GM21529 (cell line): ENCODE data around the gene TGFBR3.

Source experiments
- ATAC-seq: cut with Tn5 transposase; IDR thresholded peaks from one replicate; pipeline ENCODE4 v1.9.1; 2021; ENCODE audit not compliant: unreplicated experiment

Gene TGFBR3

GRCh38 chr1:91803847-91804545 is 82.0 kb downstream of the TGFBR3 start:
- peak; percentile 77 for ATAC-seq

- no peak for ATAC-seq
Measured at GRCh38 chr1:91803123-91803522, 82.8 kb downstream of the TGFBR3 start.

- no peak for ATAC-seq
Measured at GRCh38 chr1:91801496-91802115, 84.3 kb downstream of the TGFBR3 start.

DNA sequence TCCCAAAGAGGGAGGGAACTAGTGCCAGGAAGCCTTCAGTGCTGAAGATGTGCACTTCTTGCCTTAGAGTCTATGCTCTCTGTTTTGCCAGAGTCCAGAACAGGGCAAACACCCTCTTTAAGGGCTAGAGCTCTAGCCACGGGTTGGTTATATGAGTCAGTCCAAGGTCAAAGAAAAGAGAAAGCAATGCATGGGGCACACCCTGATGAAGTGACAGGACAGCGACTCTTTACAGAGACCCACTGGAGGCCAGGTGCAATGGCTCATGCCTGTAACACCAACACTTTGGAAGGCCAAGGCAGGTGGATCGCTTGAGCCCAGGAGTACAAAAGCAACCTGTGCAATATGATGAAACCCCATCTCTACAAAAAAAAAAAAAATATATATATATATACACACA is 86.1 kb downstream of the TGFBR3 start:
- no peak for ATAC-seq

GRCh38 chr1:91799159-91799558 is 86.8 kb downstream of the TGFBR3 start:
- no peak for ATAC-seq

- no peak for ATAC-seq
Measured at GRCh38 chr1:91798740-91799139, 87.2 kb downstream of the TGFBR3 start.

GRCh38 chr1:91798241-91798648 is 87.7 kb downstream of the TGFBR3 start:
- ATAC-seq = no peak

- ATAC-seq = no peak
Measured at GRCh38 chr1:91797164-91797563, 88.8 kb downstream of the TGFBR3 start.

DNA sequence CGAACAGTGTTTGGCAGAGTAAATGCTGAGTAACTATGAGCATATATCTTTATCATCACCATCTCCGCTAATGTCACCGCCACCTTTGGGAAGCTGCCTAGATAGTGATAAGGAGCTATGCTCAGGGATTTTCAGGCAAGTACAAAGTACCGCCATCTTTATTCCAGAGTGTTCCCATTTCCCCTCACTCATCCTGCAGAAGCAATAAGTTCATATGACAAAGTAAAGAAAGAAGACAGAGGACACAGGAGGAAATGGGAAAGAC is 89.6 kb downstream of the TGFBR3 start:
- ATAC-seq = no peak

- ATAC-seq = no peak
Measured at GRCh38 chr1:91795591-91796389, 90.2 kb downstream of the TGFBR3 start.

GRCh38 chr1:91793877-91794276 is 92.1 kb downstream of the TGFBR3 start:
- ATAC-seq = no peak

GRCh38 chr1:91793189-91793588 is 92.8 kb downstream of the TGFBR3 start:
- ATAC-seq = no peak

DNA sequence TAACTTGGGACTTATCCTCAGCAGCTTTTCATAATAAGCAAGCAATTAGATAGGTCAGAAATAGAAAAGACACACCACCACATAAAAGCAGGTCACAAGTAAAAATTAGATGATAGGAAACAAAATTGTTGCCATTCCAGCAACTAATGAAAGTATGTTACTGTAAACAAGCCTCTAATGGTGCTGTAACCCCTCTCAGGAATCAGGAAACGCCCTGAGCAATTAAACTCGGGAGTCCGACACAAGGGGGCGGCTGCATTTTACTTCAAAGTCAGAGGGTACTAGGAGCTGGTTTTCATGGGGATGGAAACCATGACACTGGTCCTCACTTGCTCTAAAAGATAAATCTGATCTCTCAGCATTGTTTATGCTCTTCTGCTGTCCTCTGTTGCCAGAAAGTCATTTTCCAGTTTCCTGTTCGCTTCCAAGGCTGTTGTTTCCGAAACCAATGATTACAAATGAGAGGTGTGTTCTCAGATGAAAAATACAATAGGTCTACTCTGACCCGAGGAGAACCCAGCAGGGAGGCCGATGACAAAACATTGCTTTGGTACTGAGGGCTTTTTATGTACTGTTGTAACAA is 93.4 kb downstream of the TGFBR3 start:
- ATAC-seq = no peak

DNA sequence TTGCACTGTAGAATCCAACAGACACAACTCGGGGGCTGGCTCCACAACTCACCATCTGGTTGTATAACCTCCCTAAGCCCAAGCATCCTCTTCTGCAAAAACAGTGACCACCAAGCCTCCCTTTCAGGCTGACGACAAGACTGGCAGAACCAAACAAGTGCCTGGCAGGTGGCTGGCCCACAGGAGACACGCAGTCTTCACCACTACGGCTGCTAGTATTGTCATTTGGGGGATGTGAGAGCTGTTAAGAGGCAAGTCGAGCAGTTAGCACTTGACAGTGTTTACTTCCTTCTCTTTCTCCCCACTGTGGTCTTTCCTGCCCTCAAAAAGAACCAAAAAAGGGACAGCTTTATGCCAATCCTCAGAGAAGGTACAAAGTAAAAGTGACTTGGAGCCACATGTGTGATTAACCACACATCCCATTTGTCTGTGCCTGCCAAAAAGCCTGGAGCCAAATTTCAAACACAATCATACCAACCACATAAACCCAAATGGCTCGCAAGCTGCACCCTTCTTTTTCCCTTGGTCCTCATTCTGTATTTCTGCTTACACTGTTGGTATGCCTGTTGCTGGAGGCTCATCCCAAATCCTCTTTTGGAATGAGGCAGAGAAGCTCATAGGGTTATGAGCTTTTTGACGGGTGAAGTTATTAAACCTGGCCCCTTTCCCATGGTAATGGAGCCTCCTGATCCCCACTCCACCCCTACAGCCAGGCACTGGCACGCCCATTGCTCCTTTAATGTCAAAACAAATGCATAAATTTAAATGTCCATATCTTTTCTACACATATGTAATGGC is 94.1 kb downstream of the TGFBR3 start:
- ATAC-seq = no peak

- no peak for ATAC-seq
Measured at GRCh38 chr1:91791103-91791502, 94.8 kb downstream of the TGFBR3 start.

- ATAC-seq = no peak
Measured at GRCh38 chr1:91790392-91790791, 95.6 kb downstream of the TGFBR3 start.

DNA sequence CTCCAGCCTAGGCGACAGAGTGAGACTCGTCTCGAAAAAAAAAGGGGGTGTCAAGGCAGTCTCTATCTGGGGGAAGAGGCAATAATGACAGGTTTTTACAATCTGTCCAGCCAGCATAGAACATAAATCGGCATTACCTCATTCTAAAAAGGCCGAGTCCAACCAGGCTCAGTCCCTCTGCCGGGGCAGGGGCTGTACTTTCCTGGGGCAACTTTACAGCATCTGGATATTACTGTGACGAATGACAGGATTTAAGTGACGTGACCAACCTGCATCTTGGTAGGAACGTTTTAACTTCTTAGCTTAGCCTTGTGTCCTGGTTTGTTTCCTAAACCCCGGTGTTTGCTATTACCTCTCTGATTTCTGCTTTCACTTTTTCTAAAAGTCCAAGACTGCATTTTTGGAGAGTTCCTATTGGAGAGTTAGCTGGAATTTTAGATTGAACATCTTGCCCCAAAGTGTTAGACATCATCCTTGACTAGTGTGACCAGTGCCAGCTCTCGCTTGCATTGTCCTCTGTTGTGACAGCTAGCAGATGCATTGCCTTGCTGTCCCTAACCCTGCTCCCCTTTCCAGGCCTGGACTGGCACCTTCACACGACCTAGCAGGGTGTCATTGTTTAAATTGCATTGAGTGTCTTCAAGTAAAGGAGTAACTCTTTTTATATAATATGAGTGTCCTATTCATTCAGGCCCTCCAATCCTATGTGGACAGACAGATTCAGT is 96.5 kb downstream of the TGFBR3 start:
- ATAC-seq = no peak

- no peak for ATAC-seq
Measured at GRCh38 chr1:91787919-91788318, 98.0 kb downstream of the TGFBR3 start.

- no peak for ATAC-seq
Measured at GRCh38 chr1:91784616-91785015, 101.3 kb downstream of the TGFBR3 start.

- ATAC-seq = peak; percentile 64
Measured at GRCh38 chr1:91784191-91784590, 101.8 kb downstream of the TGFBR3 start.
